ENCODE measurements around the gene OR2B6. TPM values are rescaled to one million over a fixed set of nuclear protein-coding genes. Genes with fewer than 3 reads are reported as not detected.
A peak's percentile ranks its signal among the peaks of the same experiment; 100 is the strongest.
"Not testable (repeated sequence)": the region's sequence is repeated elsewhere in the genome, so short reads cannot be mapped to it uniquely, and the experiment has no call there.

Gene OR2B6
- polyA plus RNA-seq, 2 of the 4 experiments (the other 2 are of a cell fraction): 0.18 to 0.59 TPM

- H3K27ac ChIP-seq: no peak overlapping the region
- no peak for FAIRE-seq
- no peaks in the 10 kb centered on the region for H3K9me3 ChIP-seq
- 60% methylated on average over 2 of the region's 2 CpGs for WGBS (ENCODE audit: missing lambda C conversion rate)
- TF ChIP-seq RAD21 (conservative IDR thresholded peaks at IDR 0.05 in 1 of 2, IDR thresholded peaks at IDR 0.05 in 1 of 2) (no peak), NFE2L2 (conservative IDR thresholded peaks at IDR 0.05; ENCODE audit: low read length) (no peak), JUN (IDR thresholded peaks at IDR 0.05) (no peak), RCOR1 (IDR thresholded peaks at IDR 0.05; ENCODE audit: low read depth, low read length) (no peak), SMC3 (IDR thresholded peaks at IDR 0.05) (no peak), HMGXB4 (CRISPR knock-in tag; IDR thresholded peaks at IDR 0.05; ENCODE audit: borderline replicate concordance) (no peak), BHLHE40 (IDR thresholded peaks at IDR 0.05; ENCODE audit: low read depth, low read length) (no peak), FOXS1 (CRISPR knock-in tag; IDR thresholded peaks at IDR 0.05) (no peak), ZFP36 (IDR thresholded peaks at IDR 0.05; ENCODE audit: borderline replicate concordance, partially characterized antibody) (no peak), POLR2AphosphoS2 (conservative IDR thresholded peaks at IDR 0.05; ENCODE audit: low read length) (no peak), PHF8 (IDR thresholded peaks at IDR 0.05; ENCODE audit: borderline replicate concordance, low read depth) (no peak), FOSL2 (IDR thresholded peaks at IDR 0.05) (no peak), FOSL2 (CRISPR knock-in tag; IDR thresholded peaks at IDR 0.05) (no peak), TP53 (CRISPR knock-in tag; IDR thresholded peaks at IDR 0.05) (no peak), ZSCAN20 (CRISPR knock-in tag; IDR thresholded peaks at IDR 0.05) (no peak), RARB (CRISPR knock-in tag; IDR thresholded peaks at IDR 0.05) (no peak)
- TF ChIP-seq, protein P1, sequence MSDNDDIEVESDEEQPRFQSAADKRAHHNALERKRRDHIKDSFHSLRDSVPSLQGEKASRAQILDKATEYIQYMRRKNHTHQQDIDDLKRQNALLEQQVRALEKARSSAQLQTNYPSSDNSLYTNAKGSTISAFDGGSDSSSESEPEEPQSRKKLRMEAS (IDR thresholded peaks at IDR 0.05): no peak
- TF ChIP-seq, protein P2, sequence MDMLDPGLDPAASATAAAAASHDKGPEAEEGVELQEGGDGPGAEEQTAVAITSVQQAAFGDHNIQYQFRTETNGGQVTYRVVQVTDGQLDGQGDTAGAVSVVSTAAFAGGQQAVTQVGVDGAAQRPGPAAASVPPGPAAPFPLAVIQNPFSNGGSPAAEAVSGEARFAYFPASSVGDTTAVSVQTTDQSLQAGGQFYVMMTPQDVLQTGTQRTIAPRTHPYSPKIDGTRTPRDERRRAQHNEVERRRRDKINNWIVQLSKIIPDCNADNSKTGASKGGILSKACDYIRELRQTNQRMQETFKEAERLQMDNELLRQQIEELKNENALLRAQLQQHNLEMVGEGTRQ (IDR thresholded peaks at IDR 0.05): no peak
- ChIA-PET CTCF (no interaction called here), POLR2A (no interaction called here)
- no peak for ATAC-seq
- H3K4me1 ChIP-seq: no peaks in the 10 kb centered on the region
- no peak overlapping the region for H3K4me3 ChIP-seq
- no peak overlapping the region for H3K4me2 ChIP-seq
- no peak for DNase-seq (ENCODE audit: low read depth in 1 of 2, low spot score in 1 of 2)
These were observed 25.8 kb upstream of the OR2B6 start for GRCh38 chr6:27931209-27931608.

- H3K9me3 ChIP-seq: no peaks in the 10 kb centered on the region
- no peak overlapping the region for H3K4me3 ChIP-seq
- ChIA-PET POLR2A (no interaction called here), CTCF (no interaction called here)
- no peak for ATAC-seq
- no peak overlapping the region for H3K4me2 ChIP-seq
- TF ChIP-seq HDAC2 (IDR thresholded peaks at IDR 0.05): no peak
- peak; percentile 25; the same call in 1 of the 2 replicates for TF ChIP-seq REST (IDR thresholded peaks at IDR 0.05)
- no peaks in the 10 kb centered on the region for H3K4me1 ChIP-seq
- no peak for DNase-seq (ENCODE audit: low read depth in 1 of 2, low spot score in 1 of 2)
- 26% methylated on average over 1 of the region's 1 CpG for WGBS (ENCODE audit: missing lambda C conversion rate)
- no peak overlapping the region for H3K27ac ChIP-seq
- FAIRE-seq: no peak
These were observed 16.3 kb upstream of the OR2B6 start for GRCh38 chr6:27940766-27941165.

- WGBS (ENCODE audit: missing lambda C conversion rate): 9% methylated on average over 5 of the region's 6 CpGs
- H3K4me3 ChIP-seq; CTCF ChIA-PET; H3K4me2 ChIP-seq; POLR2A ChIA-PET; ATAC-seq; H3K9me3 ChIP-seq; FAIRE-seq; DNase-seq (ENCODE audit: low read depth in 1 of 2, low spot score in 1 of 2); H3K27ac ChIP-seq; H3K4me1 ChIP-seq: not testable (repeated sequence)
These were observed 14.0 kb upstream of the OR2B6 start for GRCh38 chr6:27943072-27943471.

All from A549 (cell line).